Naive thymus-derived CD4-positive, alpha-beta T cell (primary cell): ENCODE measurements around the gene GPR158. TPM values are rescaled to one million over a fixed set of nuclear protein-coding genes. Genes with fewer than 3 reads are reported as not detected.

Experiments used
- ATAC-seq: fragments of 150-1000 bp; cut with Tn5 transposase; 2 replicates; pipeline ENCODE4 v1.10.0; 2021; ENCODE audit warnings: mild to moderate bottlenecking, moderate library complexity
- CTCF ChIA-PET: fragments of 350-600 bp; sonication (Branson Sonifier 250); formaldehyde crosslinking; loops from one replicate; lab custom pipeline; 2021; ENCODE audit warnings: antibody characterized with exemption; lab: Charles Lee
- POLR2A ChIA-PET: fragments of 350-600 bp; sonication (Branson Sonifier 250); formaldehyde crosslinking; loops from one replicate; lab custom pipeline; 2021; ENCODE audit warnings: antibody characterized with exemption, inconsistent platforms; lab: Charles Lee
- DNase-seq, 9 donors: peaks; one replicate each; pipeline versions ENCODE4 v3.0.0 to v3.0.0-alpha.2; 2020 to 2022; ENCODE audit warnings: mixed read lengths in 1 of 9
- H3K27ac ChIP-seq: one replicate; pipeline ENCODE4 v1.7.0; 2013; ENCODE audit warnings: mild to moderate bottlenecking, low read depth, low read length, moderate library complexity
- H3K27me3 ChIP-seq, 2 donors: one replicate each; pipeline ENCODE4 v1.7.0; 2013; ENCODE audit warnings: low read length in 2 of 2, mild to moderate bottlenecking in 2 of 2, moderate library complexity in 2 of 2; ENCODE audit not compliant: control insufficient read depth in 2 of 2, insufficient read depth in 2 of 2
- H3K36me3 ChIP-seq, 3 experiments: 1 replicate in 2 of 3; 2 replicates in 1 of 3; pipeline ENCODE4 v1.7.0; 2013; ENCODE audit warnings: low read length in 3 of 3, mild to moderate bottlenecking in 3 of 3, moderate library complexity in 1 of 3; ENCODE audit not compliant: insufficient read depth in 3 of 3, control insufficient read depth in 2 of 3
- H3K4me1 ChIP-seq, 2 donors: one replicate each; pipeline ENCODE4 v1.7.0; 2013; ENCODE audit warnings: low read length in 2 of 2, mild to moderate bottlenecking in 2 of 2, moderate library complexity in 1 of 2; ENCODE audit not compliant: control insufficient read depth in 2 of 2, insufficient read depth in 2 of 2
- H3K4me3 ChIP-seq: 2 replicates; pipeline ENCODE4 v1.7.0; 2013; ENCODE audit warnings: mild to moderate bottlenecking, low read length
- H3K9me3 ChIP-seq, 3 experiments: 1 replicate in 2 of 3; 2 replicates in 1 of 3; pipeline ENCODE4 v1.7.0; 2013; ENCODE audit warnings: low read length in 3 of 3; ENCODE audit not compliant: control insufficient read depth in 2 of 3
- H3K27ac Mint-ChIP-seq, 9 donors: one replicate each; pipeline ENCODE4 v1.8.0; 2020 to 2022; ENCODE audit warnings: mixed read lengths in 9 of 9, mild to moderate bottlenecking in 8 of 9, moderate library complexity in 5 of 9, inconsistent platforms in 2 of 9
- H3K27me3 Mint-ChIP-seq, 5 donors: one replicate each; pipeline ENCODE4 v1.8.0; 2021 to 2022; ENCODE audit warnings: mixed read lengths in 5 of 5, mild to moderate bottlenecking in 1 of 5
- H3K36me3 Mint-ChIP-seq, 5 donors: one replicate each; pipeline ENCODE4 v1.8.0; 2020 to 2022; ENCODE audit warnings: mixed read lengths in 5 of 5, mild to moderate bottlenecking in 3 of 5, inconsistent platforms in 1 of 5
- H3K4me1 Mint-ChIP-seq, 7 donors: one replicate each; pipeline ENCODE4 v1.8.0; 2020 to 2022; ENCODE audit warnings: mixed read lengths in 7 of 7, mild to moderate bottlenecking in 3 of 7, inconsistent platforms in 1 of 7
- H3K4me3 Mint-ChIP-seq, 10 donors: one replicate each; pipeline ENCODE4 v1.8.0; 2020 to 2022; ENCODE audit warnings: mild to moderate bottlenecking in 10 of 10, mixed read lengths in 10 of 10, moderate library complexity in 6 of 10, inconsistent platforms in 2 of 10
- H3K9me3 Mint-ChIP-seq, 11 donors: one replicate each; pipeline ENCODE4 v1.8.0; 2020 to 2022; ENCODE audit warnings: mixed read lengths in 11 of 11, mild to moderate bottlenecking in 4 of 11, inconsistent platforms in 1 of 11, moderate library complexity in 1 of 11
- intact Hi-C, 2 donors: fragments of 100-400 bp; cut with micrococcal nuclease; formaldehyde crosslinking; loops; one replicate each; pipeline ENCODE4 v1.15.1; 2023
- polyA plus RNA-seq, 2 donors: library from polyadenylated mRNA; unstranded; fragments of 300-500 nt; fragmentation: Illumina TruSeq; gene quantifications; one replicate each; pipeline ENCODE4 v1.2.3, GENCODE V29; 2021
- total RNA-seq, 6 experiments: library from RNA in 5 of 6; stranded (reverse) in 5 of 6; gene quantifications; 1 replicate in 5 of 6; 2 replicates in 1 of 6; pipeline ENCODE4 v1.2.3 and lab custom pipeline; 2021 to 2026

GPR158 gene
- total and polyA plus RNA-seq, 7 experiments from 2014 or later, result not detected

- ChIA-PET CTCF (no interaction called here), POLR2A (no interaction called here)
- intact Hi-C loops, result no loop called here
- Mint-ChIP-seq H3K4me1 (no peaks in the 10 kb centered on the region), H3K27me3 (no peaks in the 10 kb centered on the region), H3K27ac (no peak overlapping the region), H3K9me3 (peaks cover 0 to 23% (median 6%) of the 10 kb centered on the region in 11 donors), H3K36me3 (no peaks in the 10 kb centered on the region), H3K4me3 (no peak overlapping the region)
- Histone ChIP-seq H3K27ac (no peak overlapping the region), H3K27me3 (no peaks in the 10 kb centered on the region), H3K4me3 (no peak overlapping the region), H3K4me1 (no peaks in the 10 kb centered on the region), H3K9me3 (no peaks in the 10 kb centered on the region), H3K36me3 (no peaks in the 10 kb centered on the region)
- DNase-seq, result no peak
- no peak for ATAC-seq
Observed at GRCh38 chr10:25509151-25509550, 334.4 kb downstream of the GPR158 start.

GRCh38 chr10:25522294-25522693 is 347.5 kb downstream of the GPR158 start:
- no peaks in the 10 kb centered on the region for H3K4me1 Mint-ChIP-seq
- POLR2A ChIA-PET, result no interaction called here
- intact Hi-C loops, result no loop called here

GRCh38 chr10:25522946-25523608 is 348.3 kb downstream of the GPR158 start:
- Mint-ChIP-seq H3K4me3 (no peak overlapping the region), H3K9me3 (peaks cover 1 to 18% (median 6%) of the 10 kb centered on the region in 11 donors), H3K36me3 (peaks cover 0 to 8% (median 0%) of the 10 kb centered on the region in 5 donors), H3K4me1 (no peaks in the 10 kb centered on the region), H3K27ac (no peak overlapping the region), H3K27me3 (peaks cover 0 to 6% (median 0%) of the 10 kb centered on the region in 5 donors)
- ChIA-PET CTCF (no interaction called here), POLR2A (no interaction called here)
- Histone ChIP-seq H3K27me3 (no peaks in the 10 kb centered on the region), H3K36me3 (no peaks in the 10 kb centered on the region), H3K9me3 (no peaks in the 10 kb centered on the region), H3K4me3 (no peak overlapping the region), H3K4me1 (no peaks in the 10 kb centered on the region), H3K27ac (no peak overlapping the region)
- ATAC-seq (no peak), DNase-seq (no peak)
- intact Hi-C loops, result no loop called here

More at GRCh38 chr10:25522294-25522693, 347.5 kb downstream of the GPR158 start:
- ATAC-seq, result no peak
- Mint-ChIP-seq H3K4me3 (no peak overlapping the region), H3K27ac (no peak overlapping the region), H3K27me3 (peaks cover 0 to 6% (median 0%) of the 10 kb centered on the region in 5 donors), H3K36me3 (peaks cover 0 to 8% (median 0%) of the 10 kb centered on the region in 5 donors), H3K9me3 (peaks cover 1 to 18% (median 6%) of the 10 kb centered on the region in 11 donors)
- no peaks in the 10 kb centered on the region for H3K27me3 ChIP-seq
- no peaks in the 10 kb centered on the region for H3K36me3 ChIP-seq
- DNase-seq, result no peak
- H3K4me1 ChIP-seq, result no peaks in the 10 kb centered on the region
- no peak overlapping the region for H3K4me3 ChIP-seq
- H3K9me3 ChIP-seq, result no peaks in the 10 kb centered on the region
- H3K27ac ChIP-seq, result no peak overlapping the region
- CTCF ChIA-PET, result no interaction called here

GRCh38 chr10:25530306-25530705 is 355.5 kb downstream of the GPR158 start:
- intact Hi-C loops, result no loop called here
- Histone ChIP-seq H3K4me1 (no peaks in the 10 kb centered on the region), H3K9me3 (no peaks in the 10 kb centered on the region), H3K27ac (no peak overlapping the region), H3K27me3 (no peaks in the 10 kb centered on the region), H3K4me3 (no peak overlapping the region), H3K36me3 (no peaks in the 10 kb centered on the region)
- ChIA-PET POLR2A (no interaction called here), CTCF (no interaction called here)
- Mint-ChIP-seq H3K4me3 (no peak overlapping the region), H3K27ac (no peak overlapping the region), H3K36me3 (no peaks in the 10 kb centered on the region), H3K9me3 (peaks cover 0 to 9% (median 4%) of the 10 kb centered on the region in 11 donors), H3K4me1 (no peaks in the 10 kb centered on the region), H3K27me3 (no peaks in the 10 kb centered on the region)
- ATAC-seq (no peak), DNase-seq (no peak)

GRCh38 chr10:25531457-25532061 is 356.8 kb downstream of the GPR158 start:
- Histone ChIP-seq H3K27ac (no peak overlapping the region), H3K27me3 (no peaks in the 10 kb centered on the region), H3K9me3 (no peaks in the 10 kb centered on the region), H3K36me3 (no peaks in the 10 kb centered on the region), H3K4me3 (no peak overlapping the region), H3K4me1 (no peaks in the 10 kb centered on the region)
- Mint-ChIP-seq H3K27ac (no peak overlapping the region), H3K36me3 (no peaks in the 10 kb centered on the region), H3K9me3 (peaks cover 0 to 9% (median 4%) of the 10 kb centered on the region in 11 donors), H3K27me3 (no peaks in the 10 kb centered on the region), H3K4me1 (no peaks in the 10 kb centered on the region), H3K4me3 (no peak overlapping the region)
- DNase-seq (no peak), ATAC-seq (no peak)
- intact Hi-C loops, result no loop called here
- ChIA-PET CTCF (no interaction called here), POLR2A (no interaction called here)

- no peak overlapping the region for H3K27ac Mint-ChIP-seq
- POLR2A ChIA-PET, result no interaction called here
Observed at GRCh38 chr10:25532213-25532612, 357.4 kb downstream of the GPR158 start.

GRCh38 chr10:25536027-25536426 is 361.2 kb downstream of the GPR158 start:
- H3K27me3 Mint-ChIP-seq, result no peaks in the 10 kb centered on the region
- no peak overlapping the region for H3K27ac Mint-ChIP-seq
- H3K4me3 ChIP-seq, result no peak overlapping the region
- no peaks in the 10 kb centered on the region for H3K4me1 Mint-ChIP-seq
- ATAC-seq (no peak), DNase-seq (no peak)
- ChIA-PET CTCF (no interaction called here), POLR2A (no interaction called here)
- no peaks in the 10 kb centered on the region for H3K36me3 Mint-ChIP-seq
- no peaks in the 10 kb centered on the region for H3K36me3 ChIP-seq
- H3K27me3 ChIP-seq, result no peaks in the 10 kb centered on the region
- peaks cover 0 to 12% (median 2%) of the 10 kb centered on the region in 11 donors for H3K9me3 Mint-ChIP-seq
- H3K4me1 ChIP-seq, result no peaks in the 10 kb centered on the region
- intact Hi-C loops, result no loop called here
- no peaks in the 10 kb centered on the region for H3K9me3 ChIP-seq
- no peak overlapping the region for H3K4me3 Mint-ChIP-seq
- H3K27ac ChIP-seq, result no peak overlapping the region

More at GRCh38 chr10:25532213-25532612, 357.4 kb downstream of the GPR158 start:
- CTCF ChIA-PET, result no interaction called here
- intact Hi-C loops, result no loop called here
- Mint-ChIP-seq H3K27me3 (no peaks in the 10 kb centered on the region), H3K36me3 (no peaks in the 10 kb centered on the region), H3K4me3 (no peak overlapping the region), H3K9me3 (peaks cover 0 to 9% (median 2%) of the 10 kb centered on the region in 11 donors), H3K4me1 (no peaks in the 10 kb centered on the region)
- H3K27me3 ChIP-seq, result no peaks in the 10 kb centered on the region
- no peaks in the 10 kb centered on the region for H3K9me3 ChIP-seq
- no peak overlapping the region for H3K27ac ChIP-seq
- H3K4me3 ChIP-seq, result no peak overlapping the region
- H3K36me3 ChIP-seq, result no peaks in the 10 kb centered on the region
- ATAC-seq, result no peak
- DNase-seq, result no peak
- no peaks in the 10 kb centered on the region for H3K4me1 ChIP-seq
